Stimulated activated naive CD8-positive, alpha-beta T cell treated with anti-CD3 and anti-CD28 coated beads, Interleukin-15, Interleukin-2, amounts not matched to agents 100 U/mL and 50 U/mL, for 24 hours (primary cell): ENCODE data around the gene SMARCA4.

ENCODE experiments used
- ATAC-seq: fragments of 150-1000 bp; cut with Tn5 transposase; one replicate; pipeline ENCODE4 v1.10.0; 2021
- DNase-seq: peaks from one replicate; pipeline ENCODE4 v3.0.0; 2021

Gene SMARCA4

DNA sequence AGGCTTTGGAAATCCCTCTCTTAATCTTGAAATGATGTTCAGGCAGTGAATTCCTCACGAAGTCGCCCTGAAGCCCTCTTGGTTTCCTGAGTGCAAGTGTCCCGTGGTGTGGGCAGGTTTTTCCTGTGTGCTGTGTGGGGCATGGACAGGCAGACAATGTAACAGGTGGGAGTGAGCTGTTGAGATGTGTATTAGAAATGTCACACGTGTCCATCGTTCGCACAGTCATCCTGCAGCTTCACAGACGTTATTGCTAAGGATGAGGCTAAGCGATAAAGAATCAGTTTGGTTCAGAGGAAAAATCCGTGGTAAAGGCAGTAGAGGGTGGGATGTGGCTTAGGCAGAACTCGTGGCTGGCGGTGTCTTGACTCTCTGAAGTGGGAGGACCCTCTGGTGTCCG is 51.7 kb downstream of the SMARCA4 start:
- DNase-seq, result no peak
- ATAC-seq, result no peak

DNA sequence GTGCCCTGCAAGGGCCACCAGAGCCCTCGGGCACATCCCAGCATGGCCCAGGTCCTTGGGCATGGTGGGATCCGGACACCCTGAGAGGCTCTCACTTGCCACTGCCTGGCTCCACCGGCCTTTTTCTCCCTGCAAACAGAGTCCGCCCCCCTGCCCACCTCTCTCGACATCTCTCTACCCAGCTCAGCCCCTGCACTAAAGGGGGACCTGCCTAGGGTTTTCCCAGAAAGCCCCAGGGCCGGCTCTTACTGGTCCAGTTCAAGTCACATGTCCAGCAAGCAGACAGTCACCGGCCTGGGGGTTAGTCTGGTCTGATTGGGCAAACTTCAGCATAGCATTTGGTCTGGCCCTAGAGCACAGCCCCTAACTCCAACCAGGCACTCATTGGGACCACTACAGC is 52.9 kb downstream of the SMARCA4 start:
- DNase-seq (no peak), ATAC-seq (no peak)

DNA sequence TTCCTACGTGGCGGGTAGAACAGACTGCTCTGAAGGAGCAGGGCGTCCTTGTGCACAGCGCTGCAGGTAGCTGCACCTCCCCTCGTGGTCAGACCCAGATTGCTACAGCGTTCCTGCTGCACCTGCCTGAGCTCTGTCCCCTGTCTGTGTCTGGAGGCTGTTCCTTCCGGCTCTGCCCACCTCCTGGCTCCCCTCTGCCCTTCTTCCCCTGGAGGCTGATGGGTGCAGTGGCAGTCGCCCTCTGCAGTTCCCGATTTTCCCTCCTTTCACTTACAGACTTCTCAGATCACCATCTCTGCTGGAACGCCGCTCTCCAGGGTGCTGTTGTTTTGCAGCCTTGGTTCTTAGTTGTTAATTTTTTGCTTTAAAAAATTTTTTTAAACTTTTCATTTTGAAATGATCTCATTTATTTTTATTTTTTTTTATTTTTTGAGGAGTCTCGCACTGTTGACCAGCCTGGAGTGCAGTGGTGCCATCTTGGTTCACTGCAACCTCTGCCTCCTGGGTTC is 53.6 kb downstream of the SMARCA4 start:
- DNase-seq (no peak), ATAC-seq (no peak)

DNA sequence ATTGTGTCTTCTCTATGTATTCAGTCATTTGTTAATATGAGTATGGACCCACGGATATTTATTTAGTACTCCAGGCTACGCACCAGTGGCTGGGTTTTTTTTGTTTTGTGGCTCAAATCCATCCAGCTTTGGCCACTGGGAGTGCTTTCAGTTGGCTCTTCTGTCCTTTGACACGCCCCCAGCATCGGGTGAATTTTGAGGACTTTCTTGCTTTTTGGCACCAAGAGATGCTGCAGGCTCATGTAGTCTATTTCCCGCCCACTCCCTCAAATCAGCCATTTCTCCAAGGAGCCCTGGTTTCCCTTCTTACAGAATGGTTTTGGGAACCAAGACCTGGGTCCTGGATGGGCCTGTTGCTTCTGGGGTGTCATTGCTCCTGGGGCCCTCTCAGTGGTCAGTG is 55.8 kb downstream of the SMARCA4 start:
- ATAC-seq (no peak), DNase-seq (no peak)

DNA sequence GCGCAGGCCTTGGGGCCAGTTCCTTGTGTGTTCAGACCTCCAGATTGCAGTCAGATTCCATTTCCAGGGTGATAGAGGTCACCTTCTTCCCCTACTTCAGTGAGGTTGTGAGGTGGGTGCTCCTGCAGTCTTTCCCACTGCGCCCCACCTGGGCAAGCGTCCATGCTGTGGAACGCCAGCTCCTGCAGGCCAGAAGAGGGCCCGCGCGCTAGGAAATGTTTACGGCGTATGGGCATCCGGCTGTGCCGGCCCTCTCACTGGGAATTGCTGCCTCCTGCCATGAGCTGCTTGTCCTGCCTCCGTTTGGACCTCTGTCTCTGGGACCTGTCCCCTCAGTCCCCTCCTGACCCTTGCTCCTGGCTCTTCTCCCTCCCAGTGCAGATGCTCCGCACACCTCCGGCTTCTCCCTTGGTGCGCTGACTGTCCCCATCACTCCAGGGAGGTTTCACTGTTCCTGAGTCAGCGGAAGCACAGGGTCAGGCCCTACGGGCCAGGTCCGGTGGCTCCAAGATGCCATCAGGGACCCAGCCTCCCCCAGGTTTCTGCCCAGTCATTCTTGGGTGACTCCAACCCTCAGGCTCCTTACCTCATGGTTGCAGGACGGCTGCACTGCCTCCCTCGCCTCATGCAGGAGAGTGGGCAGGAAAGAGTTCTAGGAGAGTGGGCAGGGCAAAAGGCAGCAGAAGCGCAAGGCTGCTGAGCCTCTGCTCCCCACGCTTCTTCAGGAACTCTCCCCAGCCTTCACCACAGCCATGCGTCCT is 56.6 kb downstream of the SMARCA4 start:
- DNase-seq (no peak), ATAC-seq (no peak)

DNA sequence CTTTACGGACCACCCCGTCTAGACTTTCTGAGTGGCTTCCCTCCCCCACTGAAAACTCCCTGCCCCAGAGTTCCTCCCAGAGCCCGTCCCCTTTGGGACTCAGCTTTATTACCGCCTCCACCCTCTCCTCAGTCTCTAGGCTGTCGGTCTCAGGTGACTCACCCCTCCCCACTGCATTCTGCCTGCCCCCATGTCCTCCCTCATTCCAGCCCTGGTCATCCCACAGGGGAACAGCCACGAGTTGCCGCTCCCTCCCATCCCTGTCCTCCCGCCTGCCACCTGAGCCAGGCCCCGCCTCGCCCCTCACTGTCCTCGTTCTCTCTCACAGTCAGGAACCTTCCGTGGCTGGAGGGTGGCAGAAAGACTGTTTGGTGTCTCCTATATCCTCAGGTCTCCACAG is 57.3 kb downstream of the SMARCA4 start:
- no peak for ATAC-seq
- DNase-seq, result no peak

DNA sequence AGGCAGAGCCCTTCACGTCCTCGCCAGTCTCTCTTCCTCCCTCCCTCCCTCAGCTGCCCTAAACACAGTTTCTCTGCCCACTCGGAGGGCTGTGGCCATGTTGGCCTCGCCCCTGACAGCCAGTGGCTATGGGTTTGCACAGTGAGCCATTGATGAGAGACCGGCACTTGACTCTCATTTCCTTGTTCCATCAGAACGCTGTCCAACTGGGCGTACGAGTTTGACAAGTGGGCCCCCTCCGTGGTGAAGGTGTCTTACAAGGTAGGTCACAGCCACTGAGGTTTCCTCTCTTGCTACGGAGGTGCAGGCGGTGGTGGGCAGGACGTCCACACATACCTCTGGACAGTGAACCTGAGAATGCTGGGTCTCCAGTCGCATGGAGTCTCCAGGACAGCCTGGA is 57.9 kb downstream of the SMARCA4 start:
- DNase-seq (no peak), ATAC-seq (no peak)

DNA sequence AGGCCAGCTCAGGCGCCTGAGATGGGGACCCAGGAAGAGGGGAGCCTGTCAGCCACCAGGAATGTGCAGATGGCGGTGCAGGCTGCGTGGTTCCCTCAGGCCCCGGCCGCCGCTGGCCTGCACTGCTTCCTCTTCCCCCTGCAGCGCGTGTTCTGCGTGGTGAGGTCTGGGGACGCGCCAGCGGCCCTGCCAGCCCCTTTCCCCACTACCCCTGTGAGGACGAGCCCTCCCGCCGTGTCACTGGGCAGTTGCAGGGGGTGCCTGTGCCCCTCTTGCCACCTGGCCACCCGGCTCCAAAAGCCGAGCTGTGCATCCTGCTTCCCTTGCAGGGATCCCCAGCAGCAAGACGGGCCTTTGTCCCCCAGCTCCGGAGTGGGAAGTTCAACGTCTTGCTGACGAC is 58.4 kb downstream of the SMARCA4 start:
- no peak for ATAC-seq
- no peak for DNase-seq

DNA sequence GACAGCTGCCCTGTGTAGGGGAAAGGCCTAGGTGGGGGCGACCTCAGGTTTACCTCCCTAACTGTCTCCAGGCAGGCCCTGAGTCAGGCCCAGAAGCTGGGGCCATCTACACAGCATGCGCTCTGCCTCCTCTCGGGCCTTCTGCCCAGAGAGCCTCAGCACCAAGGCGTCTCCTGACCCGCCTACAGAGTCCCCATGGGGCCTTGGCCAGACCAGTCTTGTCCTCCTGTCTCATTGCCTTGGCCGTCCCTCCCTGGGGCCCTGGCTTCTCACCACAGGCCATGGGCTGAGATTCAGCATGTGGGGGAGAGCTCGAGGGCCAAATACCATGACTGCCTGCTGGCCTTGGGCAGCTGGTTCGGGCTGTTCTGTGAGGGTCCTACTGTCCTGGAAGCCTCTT is 59.0 kb downstream of the SMARCA4 start:
- DNase-seq, result no peak
- no peak for ATAC-seq

DNA sequence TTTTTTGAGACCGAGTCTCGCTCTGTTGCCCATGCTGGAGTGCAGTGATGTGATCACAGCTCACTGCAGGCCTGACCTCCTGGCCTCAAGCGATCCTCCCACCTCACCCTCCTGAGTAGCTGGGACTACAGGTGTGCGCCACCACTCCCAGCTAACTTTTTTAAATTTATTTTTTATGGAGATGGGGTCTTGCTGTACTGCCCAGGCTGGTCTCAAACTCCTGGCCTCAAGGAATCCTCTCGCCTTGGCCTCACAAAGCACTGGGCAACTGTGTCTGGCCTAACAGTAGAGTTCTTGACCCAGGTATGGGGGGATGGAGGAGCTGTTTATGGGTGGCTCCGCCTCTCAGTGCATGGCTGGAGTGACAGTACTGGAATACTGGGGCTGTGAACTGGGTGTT is 59.6 kb downstream of the SMARCA4 start:
- ATAC-seq, result no peak

DNA sequence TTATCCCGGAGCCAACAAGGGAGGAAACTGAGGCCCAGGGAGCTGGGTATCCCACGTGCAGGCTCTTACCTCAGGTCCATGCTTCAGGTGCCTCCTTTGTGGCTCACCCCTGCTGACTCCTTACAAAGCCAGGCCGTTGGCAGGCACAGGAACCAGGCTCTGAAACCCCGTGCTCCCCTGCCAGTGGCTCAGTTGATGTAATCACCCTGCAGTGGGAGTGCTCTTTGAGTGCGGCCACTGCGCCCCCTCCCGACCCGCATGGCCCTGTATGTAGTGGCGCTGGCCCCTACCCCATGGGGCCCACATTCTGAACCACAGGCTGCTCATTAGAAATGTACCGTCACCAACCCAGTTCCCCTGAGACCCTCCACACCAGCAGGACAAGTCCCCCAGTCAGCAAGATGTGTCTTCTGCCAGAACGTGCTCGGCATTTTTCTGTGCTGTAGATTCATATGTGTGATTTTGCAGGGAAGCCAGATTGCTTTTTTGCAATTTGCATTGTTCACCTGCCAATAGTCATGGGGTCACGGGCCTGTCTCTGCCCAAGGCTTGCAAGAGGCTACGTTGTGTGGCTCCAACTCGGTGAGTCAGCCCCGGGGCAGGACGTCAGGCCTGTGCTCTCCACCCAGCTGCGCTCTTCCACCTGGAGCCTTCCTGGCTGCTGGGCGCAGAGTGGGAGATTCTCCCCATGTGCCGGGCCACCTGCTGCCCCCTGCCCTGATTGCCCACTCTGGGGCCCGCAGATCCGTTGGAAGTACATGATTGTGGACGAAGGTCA is 60.3 kb downstream of the SMARCA4 start:
- no peak for ATAC-seq
- DNase-seq, result no peak

More for the DNA sequence above, 59.6 kb downstream of the SMARCA4 start:
- DNase-seq, result no peak

DNA sequence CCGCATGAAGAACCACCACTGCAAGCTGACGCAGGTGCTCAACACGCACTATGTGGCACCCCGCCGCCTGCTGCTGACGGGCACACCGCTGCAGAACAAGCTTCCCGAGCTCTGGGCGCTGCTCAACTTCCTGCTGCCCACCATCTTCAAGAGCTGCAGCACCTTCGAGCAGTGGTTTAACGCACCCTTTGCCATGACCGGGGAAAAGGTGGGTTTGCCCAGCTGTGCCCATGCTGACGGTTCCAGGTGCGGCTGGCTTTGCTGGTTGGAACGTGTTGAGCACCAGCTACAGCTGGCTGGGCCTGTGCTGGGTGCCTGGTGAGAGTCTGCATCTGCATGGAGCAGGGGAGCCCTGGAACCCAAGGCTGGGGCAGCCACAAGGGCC is 60.9 kb downstream of the SMARCA4 start:
- no peak for ATAC-seq
- no peak for DNase-seq

DNA sequence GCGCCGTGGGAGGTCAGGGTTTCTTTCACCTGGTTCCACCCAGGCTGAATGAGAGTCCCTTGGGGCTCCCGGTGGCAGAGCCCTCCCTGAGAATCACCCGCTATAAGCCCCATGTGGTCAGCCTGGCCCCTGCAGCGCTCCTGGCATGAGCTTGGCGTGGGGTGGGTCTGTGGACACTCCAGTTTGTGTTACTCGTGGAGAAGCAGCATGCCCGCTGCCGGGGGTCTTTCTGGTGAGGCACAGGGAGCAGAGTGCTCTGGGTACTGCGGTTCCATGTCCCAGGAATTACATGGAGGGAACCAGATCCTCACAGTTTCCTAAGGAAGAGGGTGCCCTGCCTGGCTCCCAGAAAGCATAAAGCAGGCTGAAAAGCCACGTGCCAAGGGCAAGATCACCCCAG is 62.2 kb downstream of the SMARCA4 start:
- DNase-seq (no peak), ATAC-seq (no peak)

DNA sequence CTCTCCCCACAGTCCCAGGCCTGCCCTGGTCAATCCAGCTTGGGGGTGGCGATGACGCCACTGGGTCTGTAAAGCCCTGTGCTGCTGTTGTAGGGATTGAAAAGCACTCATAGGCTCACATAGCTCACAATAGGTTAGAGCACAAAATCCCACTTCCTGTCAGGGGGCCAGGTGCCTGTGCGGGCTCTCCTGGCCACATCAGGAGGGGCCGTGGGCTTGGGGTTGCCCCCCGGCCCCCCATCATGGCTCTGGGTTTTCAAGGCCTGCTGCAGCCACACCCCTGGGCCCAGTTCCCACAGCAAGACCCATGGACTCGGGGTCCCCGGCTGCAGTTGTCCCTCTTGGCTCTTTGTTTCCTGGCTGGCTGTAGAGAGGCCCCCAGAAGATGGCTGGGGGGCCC is 62.9 kb downstream of the SMARCA4 start:
- no peak for ATAC-seq
- DNase-seq, result no peak

DNA sequence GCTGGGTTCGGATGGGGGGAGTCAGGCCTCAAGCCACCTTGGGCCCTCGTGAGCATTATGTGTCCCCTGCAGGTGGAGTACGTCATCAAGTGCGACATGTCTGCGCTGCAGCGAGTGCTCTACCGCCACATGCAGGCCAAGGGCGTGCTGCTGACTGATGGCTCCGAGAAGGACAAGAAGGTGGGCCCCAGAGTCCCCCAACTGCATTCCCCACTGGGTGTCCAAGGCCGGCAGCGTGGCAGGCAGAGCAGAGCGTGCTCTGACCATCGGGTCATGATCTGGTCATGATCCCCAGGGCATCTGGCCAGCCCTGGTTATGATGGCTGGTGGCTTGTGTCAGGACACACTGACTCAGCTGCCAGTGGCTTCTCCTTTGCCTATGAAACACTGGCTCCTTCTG is 63.4 kb downstream of the SMARCA4 start:
- no peak for DNase-seq
- no peak for ATAC-seq

DNA sequence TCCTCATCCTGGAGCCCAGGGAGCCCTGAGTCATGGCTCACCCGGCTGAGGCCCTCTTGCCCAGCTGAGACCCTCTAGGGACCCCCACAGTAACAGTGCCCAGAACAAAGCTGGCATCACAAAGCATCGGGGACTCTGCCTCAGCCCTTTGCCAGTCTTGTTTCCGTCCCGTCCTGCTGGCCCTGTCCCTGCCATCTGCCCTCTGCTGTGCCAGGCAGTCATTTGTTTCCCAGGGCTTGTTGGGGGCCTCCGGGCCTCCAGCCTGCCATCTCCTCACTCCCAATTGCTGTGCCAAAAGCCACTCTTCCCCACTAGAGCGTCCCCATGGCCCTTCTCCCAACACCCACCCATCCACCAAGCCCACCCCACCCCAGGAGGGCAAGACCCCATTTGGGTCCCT is 64.2 kb downstream of the SMARCA4 start:
- DNase-seq (no peak), ATAC-seq (no peak)

DNA sequence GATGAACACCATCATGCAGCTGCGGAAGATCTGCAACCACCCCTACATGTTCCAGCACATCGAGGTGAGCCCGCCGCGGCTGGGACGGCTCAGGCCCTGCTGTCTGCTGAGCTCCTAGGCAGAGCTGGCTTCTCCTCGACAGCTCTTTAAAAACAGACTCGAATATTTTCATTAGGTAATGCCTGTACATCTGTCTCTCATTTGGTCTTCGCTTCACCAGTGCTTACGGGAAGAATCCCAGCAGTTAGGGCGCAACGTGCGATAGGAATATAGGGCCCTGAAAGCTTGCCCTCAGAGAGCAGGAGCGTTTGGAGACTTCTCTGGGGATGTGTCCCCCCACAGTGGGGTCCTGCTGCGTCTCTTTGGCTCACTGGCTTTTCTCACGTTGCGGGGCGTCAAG is 64.6 kb downstream of the SMARCA4 start:
- DNase-seq, result no peak
- ATAC-seq, result no peak

DNA sequence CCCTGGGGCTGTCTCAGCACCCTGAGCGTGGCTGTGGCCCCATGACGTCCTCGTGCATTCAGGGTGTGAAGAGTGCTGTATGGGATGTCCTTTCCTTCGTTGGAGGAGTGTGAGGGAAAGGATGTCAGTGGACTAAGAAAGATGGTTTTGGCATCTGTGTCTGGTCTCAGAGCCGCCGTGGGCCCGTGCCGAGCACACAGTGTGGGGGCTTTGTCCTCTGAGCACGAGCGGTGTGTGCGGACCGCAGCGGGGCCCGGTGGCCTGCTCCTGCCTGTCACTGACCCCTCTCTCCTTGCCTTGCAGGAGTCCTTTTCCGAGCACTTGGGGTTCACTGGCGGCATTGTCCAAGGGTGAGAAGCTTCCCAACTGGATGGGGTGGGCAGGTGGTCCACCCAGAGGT is 65.2 kb downstream of the SMARCA4 start:
- no peak for DNase-seq
- no peak for ATAC-seq

DNA sequence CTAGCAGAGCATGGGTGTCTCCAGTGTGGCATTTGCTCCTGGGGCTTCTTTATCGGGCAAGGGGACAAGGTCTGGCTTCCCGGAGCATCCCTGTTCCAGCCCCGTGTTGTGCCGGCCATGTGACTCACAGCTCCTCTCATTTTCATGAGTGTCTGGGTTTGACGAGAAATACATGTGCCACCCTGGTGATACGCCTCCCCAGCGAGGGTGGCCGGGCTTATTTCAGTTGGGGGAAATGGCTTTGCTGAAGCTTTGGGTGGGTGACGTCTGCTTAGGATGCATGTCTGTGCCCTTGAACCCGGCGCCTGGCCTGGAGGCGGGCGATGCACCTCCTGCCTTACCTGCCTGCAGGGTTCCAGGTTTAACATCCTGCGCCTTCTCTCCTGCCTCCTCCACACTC is 66.6 kb downstream of the SMARCA4 start:
- no peak for ATAC-seq

DNA sequence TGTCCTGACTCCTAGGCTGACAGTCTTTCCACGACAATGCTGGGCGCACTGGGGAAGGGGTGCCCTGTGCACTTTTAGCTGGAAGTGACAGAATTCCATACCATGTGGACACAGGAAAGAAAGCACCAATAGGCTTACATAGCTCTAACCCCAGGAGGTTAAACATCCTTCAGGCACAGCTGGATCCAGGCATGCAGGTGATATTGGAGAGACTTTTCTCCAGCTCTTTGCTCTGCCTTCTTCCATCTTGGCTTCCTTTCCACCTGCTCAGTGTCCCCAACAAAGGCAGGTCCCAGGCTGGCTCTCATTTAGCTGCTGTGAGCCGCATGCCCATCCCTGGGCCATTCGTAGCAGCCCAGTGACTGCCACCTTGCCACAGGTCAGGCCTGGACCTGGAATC is 67.3 kb downstream of the SMARCA4 start:
- ATAC-seq (no peak), DNase-seq (no peak)

More for the DNA sequence above, 66.6 kb downstream of the SMARCA4 start:
- no peak for DNase-seq

DNA sequence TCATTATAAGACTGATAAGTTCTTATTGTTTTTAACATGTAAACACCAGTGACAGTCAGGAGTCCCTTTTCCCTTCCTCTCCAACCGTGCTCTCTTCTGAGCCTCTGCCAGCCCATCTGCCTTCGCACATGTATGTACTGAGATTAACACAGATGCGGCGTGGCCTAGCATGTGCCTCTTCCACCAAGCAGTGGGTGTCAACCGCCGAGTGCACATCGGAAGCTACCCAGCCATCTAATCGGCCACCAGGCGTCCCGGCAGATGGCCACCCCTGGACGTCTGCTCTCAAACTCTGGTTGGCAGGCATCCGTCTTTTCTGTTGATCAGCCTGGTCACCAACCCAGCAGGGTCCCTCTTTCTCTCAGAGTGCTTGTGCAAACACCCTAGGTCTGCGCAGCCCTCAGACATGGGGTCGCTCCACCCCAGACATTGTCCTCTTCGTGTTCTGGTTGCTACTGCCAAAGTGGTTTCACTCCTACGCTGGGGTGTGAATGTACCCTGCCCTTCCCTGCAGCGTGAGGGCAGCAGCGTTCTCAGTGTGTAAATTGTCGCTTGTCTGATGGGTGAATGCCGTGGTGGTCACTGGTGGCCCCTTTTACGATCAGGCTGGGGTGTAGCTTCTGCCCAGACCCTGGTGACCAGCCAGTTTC is 70.7 kb downstream of the SMARCA4 start:
- DNase-seq (no peak), ATAC-seq (no peak)

DNA sequence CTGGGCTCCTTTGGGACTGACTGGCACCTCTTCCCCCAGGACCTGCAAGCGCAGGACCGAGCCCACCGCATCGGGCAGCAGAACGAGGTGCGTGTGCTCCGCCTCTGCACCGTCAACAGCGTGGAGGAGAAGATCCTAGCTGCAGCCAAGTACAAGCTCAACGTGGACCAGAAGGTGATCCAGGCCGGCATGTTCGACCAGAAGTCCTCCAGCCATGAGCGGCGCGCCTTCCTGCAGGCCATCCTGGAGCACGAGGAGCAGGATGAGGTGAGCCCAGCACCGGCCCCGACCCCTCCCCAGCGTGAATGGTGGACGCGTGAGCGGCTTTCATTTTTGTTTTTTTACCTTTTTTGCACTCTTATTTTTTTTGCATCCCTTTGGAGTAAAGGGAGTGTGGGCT is 72.4 kb downstream of the SMARCA4 start:
- ATAC-seq, result no peak
- no peak for DNase-seq

DNA sequence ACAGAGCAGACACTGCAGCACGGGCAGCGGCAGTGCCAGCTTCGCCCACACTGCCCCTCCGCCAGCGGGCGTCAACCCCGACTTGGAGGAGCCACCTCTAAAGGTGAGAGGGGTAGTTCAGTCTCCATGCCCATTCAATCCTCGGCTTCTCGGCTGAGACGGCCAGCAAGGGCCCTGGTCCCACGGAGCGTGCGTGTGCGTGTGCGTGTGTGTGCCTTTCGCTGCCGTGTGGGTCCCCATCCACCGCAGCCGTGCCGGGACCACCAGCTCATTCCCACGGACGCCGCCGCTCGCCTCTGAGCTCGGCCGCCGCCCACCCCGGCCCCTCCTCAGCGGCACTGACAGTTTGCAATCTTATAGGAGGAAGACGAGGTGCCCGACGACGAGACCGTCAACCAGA is 72.9 kb downstream of the SMARCA4 start:
- DNase-seq, result no peak
- no peak for ATAC-seq
